T-helper 1 cell treated with Interleukin-12 subunit alpha and Interleukin-12 subunit beta and Interleukin-4 antibody, amounts not matched to agents 30 μg/mL and 1 μg/mL, for 36 hours (primary cell): ENCODE measurements around the gene KCTD16.

Experiments used
- H3K27ac Mint-ChIP-seq: one replicate; pipeline ENCODE4 v1.8.0; 2021; ENCODE audit warnings: mild to moderate bottlenecking, mixed read lengths
- H3K27me3 Mint-ChIP-seq: one replicate; pipeline ENCODE4 v1.8.0; 2021; ENCODE audit warnings: low read depth, mixed read lengths
- H3K36me3 Mint-ChIP-seq: one replicate; pipeline ENCODE4 v1.8.0; 2021; ENCODE audit warnings: low read depth, mixed read lengths
- H3K4me1 Mint-ChIP-seq: one replicate; pipeline ENCODE4 v1.8.0; 2021; ENCODE audit warnings: low read depth, mixed read lengths
- H3K4me3 Mint-ChIP-seq: one replicate; pipeline ENCODE4 v1.8.0; 2021; ENCODE audit warnings: mild to moderate bottlenecking, moderate library complexity, mixed read lengths
- H3K9me3 Mint-ChIP-seq: one replicate; pipeline ENCODE4 v1.8.0; 2021; ENCODE audit warnings: mixed read lengths

KCTD16 gene

DNA sequence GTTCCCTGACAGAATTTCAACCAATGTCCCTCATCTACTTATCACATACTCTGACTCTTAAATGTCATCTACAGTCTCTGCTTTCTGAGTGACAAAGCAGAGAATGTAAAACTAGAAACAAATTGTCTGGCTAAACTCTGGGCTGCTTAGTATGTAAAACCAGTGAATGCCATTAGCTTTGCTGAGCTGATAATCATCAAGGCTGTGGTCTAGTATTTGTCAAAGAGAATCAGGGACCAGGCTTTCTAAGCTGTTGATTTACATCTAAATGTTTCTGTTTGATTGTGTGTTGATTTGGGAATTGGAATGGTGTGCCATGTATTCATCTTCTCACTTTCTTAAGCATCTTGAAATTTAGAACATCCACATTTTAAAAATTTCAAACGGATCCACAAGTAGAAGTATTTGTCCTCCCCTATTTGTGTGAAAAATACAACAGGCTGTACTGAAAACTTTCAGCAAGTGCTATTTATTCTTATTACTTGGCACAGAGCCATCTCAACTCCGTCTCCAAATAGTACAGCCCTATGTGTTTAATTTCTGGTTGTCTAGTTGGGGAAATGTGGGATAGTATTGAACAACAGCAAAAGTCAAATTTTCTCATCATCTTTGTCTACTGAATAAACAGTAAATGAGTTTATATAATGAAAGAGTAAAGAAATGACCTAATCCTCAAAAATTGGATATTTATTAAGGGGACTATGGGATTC is 251.5 kb downstream of the KCTD16 start:
- Mint-ChIP-seq H3K27me3 (no peaks in the 10 kb centered on the region), H3K4me1 (no peaks in the 10 kb centered on the region), H3K36me3 (no peaks in the 10 kb centered on the region), H3K27ac (no peak overlapping the region), H3K4me3 (no peak overlapping the region), H3K9me3 (no peaks in the 10 kb centered on the region)

DNA sequence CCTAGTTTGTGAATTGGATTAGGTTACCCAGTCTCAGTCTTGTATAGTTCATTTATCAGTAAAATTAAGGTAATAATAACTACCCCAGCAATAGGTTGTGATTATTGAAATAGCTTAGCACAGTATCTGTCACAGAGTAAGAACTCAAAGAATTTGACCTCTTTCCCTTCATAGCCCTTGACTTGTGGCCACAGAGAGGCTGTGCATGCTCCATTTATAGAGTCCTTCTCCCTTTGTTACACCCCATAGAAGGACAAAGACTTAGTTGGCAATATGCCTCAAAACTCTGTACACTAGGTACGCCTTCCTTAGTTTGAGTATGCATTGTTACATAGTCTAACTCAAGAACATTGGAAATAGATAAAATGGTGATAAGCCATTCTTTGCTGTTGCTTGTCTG is 257.2 kb downstream of the KCTD16 start:
- H3K4me1 Mint-ChIP-seq, result no peaks in the 10 kb centered on the region
- no peak overlapping the region for H3K4me3 Mint-ChIP-seq
- no peaks in the 10 kb centered on the region for H3K9me3 Mint-ChIP-seq
- no peak overlapping the region for H3K27ac Mint-ChIP-seq
- no peaks in the 10 kb centered on the region for H3K36me3 Mint-ChIP-seq
- no peaks in the 10 kb centered on the region for H3K27me3 Mint-ChIP-seq

DNA sequence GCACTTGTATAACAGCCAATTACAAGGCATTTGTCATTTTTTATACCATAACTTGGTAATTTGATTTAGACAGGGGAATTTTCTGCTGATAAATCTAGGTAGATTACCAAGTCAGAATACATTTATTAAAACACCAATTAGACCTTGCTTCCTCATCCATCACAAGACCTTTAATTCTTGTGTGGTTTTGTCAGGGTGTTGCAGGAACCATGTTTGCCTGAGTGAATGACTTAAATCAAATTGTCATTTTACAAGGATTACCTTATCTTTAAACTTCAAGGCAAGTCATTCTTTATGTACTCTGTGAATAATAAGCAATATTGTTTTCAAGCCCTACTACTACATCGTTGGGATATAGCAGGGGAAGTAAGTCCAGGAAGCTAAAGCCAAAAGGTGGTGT is 257.7 kb downstream of the KCTD16 start:
- Mint-ChIP-seq H3K4me3 (no peak overlapping the region), H3K27me3 (no peaks in the 10 kb centered on the region), H3K9me3 (no peaks in the 10 kb centered on the region), H3K27ac (no peak overlapping the region), H3K4me1 (no peaks in the 10 kb centered on the region), H3K36me3 (no peaks in the 10 kb centered on the region)

DNA sequence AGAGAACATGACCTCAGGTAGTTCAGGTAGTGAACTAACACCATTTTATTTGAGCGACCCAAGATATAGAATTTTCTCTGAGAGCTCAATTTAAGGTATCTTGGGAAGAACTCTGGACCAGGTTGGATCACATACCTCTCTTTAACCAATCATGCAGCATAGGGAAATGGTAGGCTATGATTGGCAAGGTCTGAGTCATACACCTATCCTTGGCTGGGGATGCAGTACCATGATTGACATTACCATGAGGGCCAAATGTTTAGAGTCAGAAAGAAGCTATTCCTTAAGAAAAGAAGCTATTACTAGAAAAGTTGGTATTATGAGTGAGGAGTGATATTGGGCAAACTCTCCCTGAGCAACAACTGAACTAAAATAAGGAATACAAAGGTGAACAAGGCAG is 258.7 kb downstream of the KCTD16 start:
- Mint-ChIP-seq H3K27ac (no peak overlapping the region), H3K36me3 (no peaks in the 10 kb centered on the region)

DNA sequence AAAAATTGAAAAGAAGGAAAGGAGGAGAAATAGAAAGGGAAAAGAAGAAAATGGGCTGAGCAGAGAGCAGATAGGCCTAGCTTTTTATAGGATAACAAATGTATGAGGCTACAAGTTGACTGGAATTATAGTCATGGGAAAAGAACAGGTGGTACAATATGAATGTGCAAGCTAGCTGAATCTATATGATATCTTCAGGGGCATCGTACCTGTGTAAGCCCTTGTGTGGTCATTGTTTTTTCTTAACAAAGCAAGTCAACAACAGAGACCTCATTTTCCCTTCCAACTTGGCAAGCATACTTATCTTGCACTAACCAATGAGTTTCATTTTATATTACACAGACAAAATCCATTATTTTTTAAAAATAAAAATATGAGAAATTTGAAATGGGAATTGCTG is 259.2 kb downstream of the KCTD16 start:
- H3K4me3 Mint-ChIP-seq, result no peak overlapping the region
- no peaks in the 10 kb centered on the region for H3K36me3 Mint-ChIP-seq
- H3K27me3 Mint-ChIP-seq, result no peaks in the 10 kb centered on the region
- H3K4me1 Mint-ChIP-seq, result no peaks in the 10 kb centered on the region
- H3K27ac Mint-ChIP-seq, result no peak overlapping the region
- H3K9me3 Mint-ChIP-seq, result no peaks in the 10 kb centered on the region

More for the DNA sequence above, 258.7 kb downstream of the KCTD16 start:
- H3K27me3 Mint-ChIP-seq, result no peaks in the 10 kb centered on the region
- no peak overlapping the region for H3K4me3 Mint-ChIP-seq
- no peaks in the 10 kb centered on the region for H3K4me1 Mint-ChIP-seq
- no peaks in the 10 kb centered on the region for H3K9me3 Mint-ChIP-seq

DNA sequence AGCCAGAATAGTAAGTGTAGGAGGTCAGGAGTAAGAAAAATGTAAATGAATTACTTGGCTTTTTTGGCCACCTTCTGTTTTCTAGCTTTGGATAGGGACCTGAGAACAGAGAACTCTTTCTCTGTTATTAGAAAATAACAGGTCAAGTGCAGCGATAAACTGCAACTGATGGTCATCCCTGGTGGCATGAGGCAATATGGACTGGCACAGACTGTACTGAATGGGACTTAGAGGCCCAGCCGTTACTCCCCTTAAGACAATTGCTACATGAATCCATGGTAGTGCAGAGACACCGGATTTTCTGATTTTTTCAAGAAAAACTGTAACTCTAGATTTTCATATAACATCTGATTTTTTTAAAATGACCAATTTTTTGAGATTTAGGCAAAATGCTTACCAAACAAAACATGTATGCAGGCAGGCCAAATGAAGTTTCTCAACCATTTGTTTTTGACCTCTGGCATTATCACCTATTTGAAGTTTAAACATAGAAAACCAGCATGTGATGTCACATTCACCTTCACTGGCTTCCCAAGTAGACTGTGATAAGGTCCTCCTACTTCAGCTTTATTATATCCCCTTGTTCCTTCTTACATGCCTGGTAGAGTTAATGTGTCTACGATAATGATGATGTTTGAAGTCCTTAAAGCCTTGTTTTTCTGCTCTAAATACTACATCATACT is 262.6 kb downstream of the KCTD16 start:
- Mint-ChIP-seq H3K36me3 (no peaks in the 10 kb centered on the region), H3K27me3 (no peaks in the 10 kb centered on the region), H3K9me3 (peaks cover 3% of the 10 kb centered on the region), H3K4me3 (no peak overlapping the region), H3K27ac (no peak overlapping the region), H3K4me1 (no peaks in the 10 kb centered on the region)

DNA sequence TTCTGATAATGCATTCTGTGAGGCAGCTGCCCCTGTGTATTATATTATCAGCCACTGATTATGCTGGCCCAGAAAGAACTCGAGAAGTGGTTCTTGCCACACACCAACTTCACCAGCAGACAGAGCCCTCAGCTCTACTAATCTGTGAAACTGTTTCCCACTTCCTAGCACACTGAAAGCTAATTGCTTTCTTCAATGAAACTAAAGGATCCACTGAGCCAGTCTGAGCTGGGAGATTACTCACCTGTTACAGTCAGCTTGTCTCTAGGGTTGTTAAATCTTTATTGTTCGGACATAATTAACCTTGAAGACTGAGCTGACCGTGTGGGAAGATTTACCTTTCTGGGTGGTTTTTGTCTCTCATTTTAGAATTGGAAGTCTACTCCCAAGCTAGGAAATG is 263.2 kb downstream of the KCTD16 start:
- H3K36me3 Mint-ChIP-seq, result no peaks in the 10 kb centered on the region
- H3K4me1 Mint-ChIP-seq, result no peaks in the 10 kb centered on the region
- H3K9me3 Mint-ChIP-seq, result peaks cover 3% of the 10 kb centered on the region
- H3K27me3 Mint-ChIP-seq, result no peaks in the 10 kb centered on the region
- H3K4me3 Mint-ChIP-seq, result no peak overlapping the region
- no peak overlapping the region for H3K27ac Mint-ChIP-seq

DNA sequence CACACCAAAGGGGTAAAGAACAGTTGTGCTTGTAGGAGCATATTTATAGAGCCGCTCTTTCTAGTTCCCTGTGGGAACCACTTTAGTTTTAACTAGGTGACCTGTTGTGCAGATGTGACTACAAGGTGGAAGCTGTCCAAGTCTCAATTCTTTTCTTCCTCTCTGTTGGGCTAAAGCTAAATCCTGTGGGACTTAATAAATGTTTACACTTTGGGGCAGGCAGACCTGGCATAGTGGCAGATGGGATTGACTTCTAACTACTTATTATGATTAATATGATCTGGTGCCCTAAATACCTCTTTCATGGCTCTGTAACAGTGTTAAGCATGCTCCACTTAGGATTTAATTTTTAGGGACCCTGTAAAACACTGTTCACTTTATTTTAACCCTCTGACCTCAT is 265.3 kb downstream of the KCTD16 start:
- H3K36me3 Mint-ChIP-seq, result no peaks in the 10 kb centered on the region
- no peaks in the 10 kb centered on the region for H3K27me3 Mint-ChIP-seq

DNA sequence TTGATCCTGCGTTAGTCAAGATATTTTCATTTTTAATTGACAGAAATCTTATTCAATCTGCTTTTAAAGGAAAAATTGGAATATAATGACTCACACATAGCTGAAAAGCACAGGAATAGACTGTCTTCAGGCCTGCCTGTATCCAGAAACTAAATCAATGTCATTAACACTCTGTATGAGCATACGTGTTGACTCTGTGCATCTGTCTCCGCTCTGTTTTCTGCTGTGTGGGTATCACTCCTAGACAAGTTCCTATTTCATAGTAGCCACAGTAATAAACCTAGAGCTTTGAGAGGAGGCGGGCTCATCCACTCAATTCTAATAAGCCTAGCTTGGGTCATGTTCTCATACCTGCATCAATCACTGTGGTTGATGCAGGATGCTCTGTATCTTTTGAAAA is 267.6 kb downstream of the KCTD16 start:
- H3K27me3 Mint-ChIP-seq, result no peaks in the 10 kb centered on the region

More for the DNA sequence above, 265.3 kb downstream of the KCTD16 start:
- H3K9me3 Mint-ChIP-seq, result peaks cover 9% of the 10 kb centered on the region
- no peaks in the 10 kb centered on the region for H3K4me1 Mint-ChIP-seq
- no peak overlapping the region for H3K4me3 Mint-ChIP-seq
- no peak overlapping the region for H3K27ac Mint-ChIP-seq

DNA sequence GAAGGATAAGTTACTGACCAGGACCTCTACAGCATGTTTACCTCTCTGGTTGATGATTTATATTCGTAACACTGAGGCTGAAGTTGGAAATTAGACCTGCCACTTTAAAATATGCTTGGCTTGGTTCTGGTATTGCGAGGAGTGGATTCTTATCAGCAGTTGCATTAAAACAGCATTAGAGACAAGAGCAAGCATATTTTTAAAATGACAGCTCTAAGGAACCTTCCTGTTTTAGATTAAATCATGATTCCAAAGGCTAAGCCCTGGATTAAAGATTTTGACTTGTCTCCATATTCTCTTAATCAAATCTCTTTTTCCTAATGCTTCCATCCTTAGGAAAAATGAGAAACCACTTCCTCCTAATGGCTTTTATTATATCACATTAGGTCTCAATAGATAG is 277.8 kb downstream of the KCTD16 start:
- H3K27ac Mint-ChIP-seq, result no peak overlapping the region
- H3K4me1 Mint-ChIP-seq, result no peaks in the 10 kb centered on the region
- no peaks in the 10 kb centered on the region for H3K9me3 Mint-ChIP-seq
- H3K27me3 Mint-ChIP-seq, result no peaks in the 10 kb centered on the region
- H3K4me3 Mint-ChIP-seq, result no peak overlapping the region
- H3K36me3 Mint-ChIP-seq, result no peaks in the 10 kb centered on the region

More for the DNA sequence above, 267.6 kb downstream of the KCTD16 start:
- H3K36me3 Mint-ChIP-seq, result no peaks in the 10 kb centered on the region
- no peaks in the 10 kb centered on the region for H3K4me1 Mint-ChIP-seq
- no peak overlapping the region for H3K4me3 Mint-ChIP-seq
- peaks cover 17% of the 10 kb centered on the region for H3K9me3 Mint-ChIP-seq
- no peak overlapping the region for H3K27ac Mint-ChIP-seq

DNA sequence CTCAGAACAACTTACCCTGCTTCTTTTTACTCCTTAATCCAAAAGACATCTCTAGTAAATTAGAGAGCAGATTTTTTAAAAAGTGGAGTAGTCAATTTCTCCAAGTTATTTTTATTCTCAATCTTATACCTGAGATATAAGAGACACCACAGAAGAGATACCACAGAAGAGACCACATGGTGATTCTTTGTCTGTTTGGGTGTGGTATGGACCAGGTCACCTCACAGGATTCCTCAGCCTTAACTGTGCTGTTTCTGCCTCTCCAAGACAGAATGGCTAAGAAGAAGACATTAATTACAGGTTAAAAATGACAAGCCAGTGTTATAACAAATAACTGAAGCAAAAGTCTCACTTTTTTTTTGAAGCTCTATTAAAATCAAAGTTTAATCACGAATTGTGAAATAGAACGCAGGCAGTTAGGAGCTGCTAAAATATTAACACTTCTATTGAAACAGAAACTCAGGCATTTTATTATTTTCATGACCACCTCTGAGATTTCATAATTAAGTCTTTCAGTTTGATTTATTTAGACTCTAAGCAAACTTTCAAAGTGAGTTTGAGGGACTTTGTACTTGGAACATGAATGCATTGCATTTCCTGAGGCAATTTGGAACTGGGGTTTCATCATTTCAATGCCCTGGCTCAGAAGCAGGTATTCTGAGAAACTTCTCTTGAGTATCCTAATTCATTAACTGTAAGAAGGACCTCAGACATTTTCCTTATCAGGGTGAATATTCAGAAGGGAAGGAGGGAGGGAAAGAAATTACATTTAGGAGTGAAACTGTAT is 280.7 kb downstream of the KCTD16 start:
- H3K4me1 Mint-ChIP-seq, result no peaks in the 10 kb centered on the region
- no peak overlapping the region for H3K27ac Mint-ChIP-seq
- H3K36me3 Mint-ChIP-seq, result no peaks in the 10 kb centered on the region
- no peak overlapping the region for H3K4me3 Mint-ChIP-seq
- no peaks in the 10 kb centered on the region for H3K9me3 Mint-ChIP-seq
- no peaks in the 10 kb centered on the region for H3K27me3 Mint-ChIP-seq

DNA sequence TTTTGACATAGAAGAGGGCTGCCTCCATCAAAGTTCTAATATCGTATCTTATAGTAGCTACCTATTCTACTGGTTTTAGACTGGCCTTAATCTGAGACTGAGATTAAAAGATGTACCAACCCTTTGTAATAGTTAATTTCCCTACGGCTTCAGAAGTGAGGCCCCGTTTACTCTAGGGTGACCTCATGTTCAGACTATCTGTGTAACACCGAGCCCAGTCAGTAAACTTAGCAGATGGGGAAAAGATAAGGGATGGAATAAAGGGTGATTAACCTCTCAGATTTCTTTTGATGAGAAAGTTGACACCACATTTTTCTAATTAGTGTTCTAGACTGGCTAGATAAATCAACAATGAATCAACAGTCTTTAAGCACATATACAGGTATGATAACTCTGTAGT is 283.1 kb downstream of the KCTD16 start:
- H3K27me3 Mint-ChIP-seq, result no peaks in the 10 kb centered on the region
- H3K27ac Mint-ChIP-seq, result no peak overlapping the region
- no peaks in the 10 kb centered on the region for H3K4me1 Mint-ChIP-seq
- H3K36me3 Mint-ChIP-seq, result no peaks in the 10 kb centered on the region
- no peaks in the 10 kb centered on the region for H3K9me3 Mint-ChIP-seq
- H3K4me3 Mint-ChIP-seq, result no peak overlapping the region

DNA sequence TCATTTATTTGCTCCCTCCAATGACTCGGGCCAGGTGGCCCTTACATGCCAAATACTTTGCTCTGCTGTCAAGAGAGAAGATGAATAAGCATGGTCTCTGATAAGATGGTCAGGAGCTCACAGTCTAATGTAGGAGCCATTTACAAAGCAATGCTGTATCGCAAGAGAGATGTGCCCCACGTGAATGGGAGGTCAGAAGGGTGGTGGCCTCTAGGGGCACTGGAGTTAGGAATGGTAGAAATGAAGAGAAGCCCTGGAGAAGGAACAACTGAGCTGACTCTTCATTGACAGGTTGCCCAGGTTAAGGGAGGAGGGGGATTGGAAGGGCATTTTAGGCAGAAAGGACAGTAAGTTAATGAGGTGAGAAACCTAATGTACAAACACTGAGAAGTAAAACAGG is 286.5 kb downstream of the KCTD16 start:
- Mint-ChIP-seq H3K27ac (no peak overlapping the region), H3K4me1 (no peaks in the 10 kb centered on the region), H3K9me3 (no peaks in the 10 kb centered on the region), H3K36me3 (no peaks in the 10 kb centered on the region), H3K27me3 (no peaks in the 10 kb centered on the region), H3K4me3 (no peak overlapping the region)

DNA sequence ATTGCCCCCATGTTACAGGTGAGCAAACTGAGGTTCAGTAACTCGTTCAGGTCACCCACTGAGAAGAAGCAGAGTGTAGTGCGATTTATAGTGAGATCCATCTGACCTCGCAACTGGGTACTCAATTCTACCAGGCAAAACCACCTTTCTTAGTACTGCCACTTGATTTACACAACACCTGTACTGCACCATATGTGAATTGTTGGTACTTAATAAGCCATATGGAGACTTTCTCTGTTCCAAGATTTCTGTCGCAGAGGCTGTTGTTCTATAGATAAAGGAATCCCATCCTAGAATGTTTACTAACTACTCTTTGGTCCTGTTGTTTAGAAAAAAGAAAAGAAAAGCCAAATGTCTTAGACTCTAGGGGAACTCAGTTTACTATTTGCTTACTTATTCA is 287.5 kb downstream of the KCTD16 start:
- H3K27me3 Mint-ChIP-seq, result no peaks in the 10 kb centered on the region
- H3K36me3 Mint-ChIP-seq, result no peaks in the 10 kb centered on the region
- H3K9me3 Mint-ChIP-seq, result no peaks in the 10 kb centered on the region
- H3K27ac Mint-ChIP-seq, result no peak overlapping the region
- H3K4me1 Mint-ChIP-seq, result no peaks in the 10 kb centered on the region
- H3K4me3 Mint-ChIP-seq, result no peak overlapping the region

DNA sequence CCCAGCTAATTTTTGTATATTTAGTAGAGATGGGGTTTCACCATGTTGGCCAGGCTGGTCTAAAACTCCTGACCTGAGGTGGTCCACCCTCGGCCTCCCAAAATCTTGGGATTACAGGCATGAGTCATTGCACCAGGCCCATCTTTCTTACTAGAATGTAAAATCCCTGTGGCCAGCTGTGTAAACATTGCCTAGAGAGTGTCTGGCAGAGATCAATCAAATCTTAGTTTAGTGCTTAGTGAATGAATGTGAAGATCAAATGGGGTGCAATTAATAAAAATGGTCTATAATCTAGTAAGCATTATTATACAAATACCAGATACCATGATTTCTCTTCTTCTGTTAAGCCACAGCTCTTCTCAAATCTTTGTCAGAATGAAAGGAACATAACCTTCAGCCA is 289.9 kb downstream of the KCTD16 start:
- no peak overlapping the region for H3K27ac Mint-ChIP-seq
- no peaks in the 10 kb centered on the region for H3K4me1 Mint-ChIP-seq

More for the DNA sequence above, 289.9 kb downstream of the KCTD16 start:
- Mint-ChIP-seq H3K4me3 (no peak overlapping the region), H3K9me3 (no peaks in the 10 kb centered on the region), H3K36me3 (no peaks in the 10 kb centered on the region), H3K27me3 (no peaks in the 10 kb centered on the region)
